Measurements from ENCODE around the gene PVALEF.

Gene PVALEF

GRCh38 chr17:81165246-81166032, at the start of gene PVALEF:
PVALEF (plus strand) TSS chr17:81165507; CDS start chr17:81181227, 15,720 bp downstream.
- DNase-seq = no peak

GRCh38 chr17:81115749-81116464, 49.4 kb upstream of the PVALEF start:
- DNase-seq = no peak

GRCh38 chr17:81116704-81117103, 48.6 kb upstream of the PVALEF start:
- DNase-seq = no peak

- no peak for DNase-seq
Observed at GRCh38 chr17:81117672-81118198, 47.6 kb upstream of the PVALEF start.

GRCh38 chr17:81118308-81119221, 46.7 kb upstream of the PVALEF start:
- no peak for DNase-seq

- DNase-seq = peak; percentile 74 to 91
Observed at GRCh38 chr17:81119223-81120148, 45.8 kb upstream of the PVALEF start.

- DNase-seq = no peak
Observed at GRCh38 chr17:81120149-81120484, 45.2 kb upstream of the PVALEF start.

GRCh38 chr17:81120695-81121621, 44.3 kb upstream of the PVALEF start:
- no peak for DNase-seq

GRCh38 chr17:81121841-81122733, 43.2 kb upstream of the PVALEF start:
- DNase-seq = no peak

- no peak for DNase-seq
Observed at GRCh38 chr17:81123052-81124048, 42.0 kb upstream of the PVALEF start.

- no peak for DNase-seq
Observed at GRCh38 chr17:81124377-81124776, 40.9 kb upstream of the PVALEF start.

GRCh38 chr17:81125573-81126081, 39.7 kb upstream of the PVALEF start:
- no peak for DNase-seq

- DNase-seq = no peak
Observed at GRCh38 chr17:81126281-81127132, 38.8 kb upstream of the PVALEF start.

- DNase-seq = no peak
Observed at GRCh38 chr17:81127133-81127455, 38.2 kb upstream of the PVALEF start.

- no peak for DNase-seq
Observed at GRCh38 chr17:81127526-81128177, 37.7 kb upstream of the PVALEF start.

GRCh38 chr17:81128338-81128737, 37.0 kb upstream of the PVALEF start:
- DNase-seq = no peak

GRCh38 chr17:81128774-81129173, 36.5 kb upstream of the PVALEF start:
- no peak for DNase-seq

All from inflammatory macrophage treated with lipopolysaccharide for 1 hour (primary cell).